ENCODE data around the gene SIRT5.

- TF ChIP-seq, protein P1, sequence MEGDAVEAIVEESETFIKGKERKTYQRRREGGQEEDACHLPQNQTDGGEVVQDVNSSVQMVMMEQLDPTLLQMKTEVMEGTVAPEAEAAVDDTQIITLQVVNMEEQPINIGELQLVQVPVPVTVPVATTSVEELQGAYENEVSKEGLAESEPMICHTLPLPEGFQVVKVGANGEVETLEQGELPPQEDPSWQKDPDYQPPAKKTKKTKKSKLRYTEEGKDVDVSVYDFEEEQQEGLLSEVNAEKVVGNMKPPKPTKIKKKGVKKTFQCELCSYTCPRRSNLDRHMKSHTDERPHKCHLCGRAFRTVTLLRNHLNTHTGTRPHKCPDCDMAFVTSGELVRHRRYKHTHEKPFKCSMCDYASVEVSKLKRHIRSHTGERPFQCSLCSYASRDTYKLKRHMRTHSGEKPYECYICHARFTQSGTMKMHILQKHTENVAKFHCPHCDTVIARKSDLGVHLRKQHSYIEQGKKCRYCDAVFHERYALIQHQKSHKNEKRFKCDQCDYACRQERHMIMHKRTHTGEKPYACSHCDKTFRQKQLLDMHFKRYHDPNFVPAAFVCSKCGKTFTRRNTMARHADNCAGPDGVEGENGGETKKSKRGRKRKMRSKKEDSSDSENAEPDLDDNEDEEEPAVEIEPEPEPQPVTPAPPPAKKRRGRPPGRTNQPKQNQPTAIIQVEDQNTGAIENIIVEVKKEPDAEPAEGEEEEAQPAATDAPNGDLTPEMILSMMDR (IDR thresholded peaks at IDR 0.05), result no peak
- no peak for TF ChIP-seq POLR2AphosphoS5 (IDR thresholded peaks at IDR 0.05)
These were observed 68.7 kb downstream of the SIRT5 start for GRCh38 chr6:13643125-13643524.
